Aorta (tissue), 5 donors: ENCODE data around the gene ATXN1. TPM values are rescaled to one million over a fixed set of nuclear protein-coding genes. Genes with fewer than 3 reads are reported as not detected.
A peak's percentile ranks its signal among the peaks of the same experiment; 100 is the strongest.

Experiments
- ATAC-seq: fragments of 200-7000 bp; cut with Tn5 transposase; one replicate; pipeline ENCODE4 v1.9.1; 2022; ENCODE audit warnings: moderate library complexity; ENCODE audit not compliant: low FRiP score
- DNase-seq, 2 donors: peaks; one replicate each; pipeline ENCODE4 v3.0.0-alpha.2; 2020
- H3K27ac ChIP-seq, 2 donors: one replicate each; pipeline ENCODE4 v1.5.1; 2013; ENCODE audit warnings: low read length in 2 of 2, mild to moderate bottlenecking in 2 of 2, moderate library complexity in 2 of 2, control low read depth in 1 of 2, inconsistent platforms in 1 of 2, low read depth in 1 of 2
- H3K27me3 ChIP-seq, 2 donors: one replicate each; pipeline ENCODE4 v1.6.1; 2013; ENCODE audit warnings: control low read depth in 1 of 2, low read length in 1 of 2, mild to moderate bottlenecking in 1 of 2, moderate library complexity in 1 of 2; ENCODE audit not compliant: insufficient read depth in 2 of 2, control insufficient read depth in 1 of 2
- H3K36me3 ChIP-seq, 2 donors: one replicate each; pipeline ENCODE4 v1.6.1; 2013; ENCODE audit warnings: control low read depth in 1 of 2, low read length in 1 of 2, mild to moderate bottlenecking in 1 of 2; ENCODE audit not compliant: insufficient read depth in 2 of 2, control insufficient read depth in 1 of 2
- H3K4me1 ChIP-seq, 2 donors: one replicate each; pipeline ENCODE4 v1.6.1; 2013; ENCODE audit warnings: low read length in 2 of 2, control low read depth in 1 of 2, mild to moderate bottlenecking in 1 of 2, moderate library complexity in 1 of 2; ENCODE audit not compliant: insufficient read depth in 2 of 2, control insufficient read depth in 1 of 2
- H3K4me3 ChIP-seq, 2 donors: one replicate each; pipeline ENCODE4 v1.5.1; 2013; ENCODE audit warnings: low read length in 2 of 2, control low read depth in 1 of 2, mild to moderate bottlenecking in 1 of 2
- H3K9me3 ChIP-seq: one replicate; pipeline ENCODE4 v1.6.1; 2013; ENCODE audit warnings: mild to moderate bottlenecking, low read length; ENCODE audit not compliant: control insufficient read depth
- WGBS, 2 donors: extraction: QIAGEN DNeasy Blood & Tissue Kit; methylation state at CpG; one replicate each; pipeline ENCODE4 v1.1.7; 2013; 5-methylcytosine and 5-hydroxymethylcytosine counted together
- intact Hi-C, 2 donors: fragments of 100-400 bp; cut with DNase I; formaldehyde crosslinking; loops; one replicate each; pipeline versions ENCODE4 v1.14.2 to v1.15.0; 2022
- polyA plus RNA-seq, 2 donors: library from polyadenylated mRNA; stranded (reverse); fragments of 200-250 nt; gene quantifications; one replicate each; pipeline ENCODE4 v1.2.3, GENCODE V29; 2013
- total RNA-seq, 2 donors: library from RNA; stranded (reverse); fragmentation: NEBNext Ultra II Directional; extraction: Animal tissue kit (Norgen Biotek cat#: 25700); gene quantifications; one replicate each; pipeline ENCODE4 v1.2.1, GENCODE V29; 2021
- donor health status: healthy with polysubstance abuse.
- donor health status: Bipolar disorder and iron deficiency.
- donor health status: DM: no; HTN: no; CAD: no.
- donor health status: DM: no; HTN: no; CAD: no.
- donor health status: DM: yes; HTN: yes; CAD: no.

ATXN1 gene
- total and polyA plus RNA-seq, 4 donors = 11.5 to 85.5 (median 45.8) TPM

DNA sequence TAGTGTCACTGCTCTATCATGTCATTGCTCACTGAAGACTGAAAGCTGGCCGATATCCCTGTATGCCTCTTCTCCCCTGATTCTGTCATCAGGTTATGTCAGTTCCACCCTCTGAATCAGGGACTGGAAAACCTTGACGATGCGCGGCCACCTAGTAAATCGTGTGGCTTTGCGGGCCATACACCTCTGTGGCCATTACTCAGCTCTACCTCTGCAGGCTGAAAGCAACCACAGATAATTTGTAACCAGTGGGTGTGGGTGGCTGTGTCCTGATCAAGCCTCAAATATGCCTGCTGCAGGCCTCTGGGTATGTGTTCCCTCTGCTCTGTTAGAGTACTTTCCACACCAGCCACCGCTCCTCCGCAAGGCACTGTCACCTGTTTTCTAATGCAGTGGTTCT lies 417.7 kb downstream of the ATXN1 start:
- H3K36me3 ChIP-seq = no peaks in the 10 kb centered on the region
- no peak overlapping the region for H3K4me3 ChIP-seq
- WGBS, 2 donors = 97 to 98% methylated on average over 8 of the region's 8 CpGs
- DNase-seq = no peak
- H3K27me3 ChIP-seq = no peaks in the 10 kb centered on the region
- H3K27ac ChIP-seq = no peak overlapping the region
- H3K9me3 ChIP-seq = no peaks in the 10 kb centered on the region
- ATAC-seq = no peak
- intact Hi-C loops = no loop called here
- H3K4me1 ChIP-seq = peaks cover 0 to 6% of the 10 kb centered on the region in 2 donors

DNA sequence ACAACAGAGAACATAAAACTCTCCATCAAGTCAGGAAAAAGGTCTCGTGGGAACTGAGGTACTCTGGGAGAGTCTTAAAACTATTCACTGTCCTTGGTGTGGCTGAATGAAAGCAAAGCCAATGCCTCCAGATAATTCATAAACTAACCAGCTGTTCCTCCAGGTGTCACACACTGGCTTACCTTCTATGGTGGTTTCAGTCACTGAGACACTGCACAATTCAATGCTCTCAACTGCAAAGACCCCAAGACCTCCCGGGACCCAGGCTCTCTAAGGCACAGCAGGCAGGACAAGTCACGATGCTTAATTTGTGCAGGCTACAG lies 422.0 kb downstream of the ATXN1 start:
- intact Hi-C loops = loop anchor here in 1 of 2 donors (5.0 to 10.0 kb wide), 2 partner anchors 173 to 626 kb away; no protein-coding TSS in a partner anchor
- H3K4me1 ChIP-seq = peaks cover 0 to 6% of the 10 kb centered on the region in 2 donors
- no peaks in the 10 kb centered on the region for H3K9me3 ChIP-seq
- H3K27me3 ChIP-seq = no peaks in the 10 kb centered on the region
- no peak overlapping the region for H3K27ac ChIP-seq
- H3K4me3 ChIP-seq = no peak overlapping the region
- ATAC-seq (no peak), DNase-seq (no peak)
- WGBS, 2 donors = 47 to 58% methylated on average over 3 of the region's 3 CpGs
- no peaks in the 10 kb centered on the region for H3K36me3 ChIP-seq

DNA sequence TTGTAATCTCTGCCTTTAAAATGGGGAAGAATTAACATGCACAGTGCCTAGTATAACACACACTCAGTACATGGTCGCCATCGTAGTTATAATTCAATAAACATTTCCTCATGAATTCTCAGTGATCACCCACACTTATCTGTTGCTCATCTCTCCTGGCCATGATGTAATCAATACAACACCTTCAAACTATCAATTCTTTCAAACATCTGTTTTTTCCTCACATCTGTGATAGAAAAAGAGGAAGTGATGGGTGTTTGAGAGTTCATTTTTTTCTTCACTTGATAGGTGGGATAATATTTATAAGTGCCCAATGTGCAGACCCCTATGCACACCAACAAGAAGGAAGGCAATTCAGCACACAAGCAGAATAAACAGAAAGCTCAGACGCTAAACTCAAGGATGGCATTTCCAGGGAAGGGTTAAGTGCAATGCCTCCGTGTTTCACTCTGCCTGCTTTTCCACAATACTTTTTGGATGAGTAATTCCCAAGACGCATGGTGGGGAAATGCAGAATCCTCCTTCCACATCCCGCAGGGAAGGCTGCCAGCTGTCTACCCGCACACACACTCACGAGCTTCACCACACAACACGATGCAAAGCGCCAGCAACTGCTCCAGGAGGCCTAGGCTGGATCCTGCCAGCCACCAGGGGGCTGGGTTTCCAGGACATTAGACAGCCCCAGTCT lies 422.5 kb downstream of the ATXN1 start:
- no peak overlapping the region for H3K4me3 ChIP-seq
- no peaks in the 10 kb centered on the region for H3K36me3 ChIP-seq
- no peak overlapping the region for H3K27ac ChIP-seq
- no peaks in the 10 kb centered on the region for H3K27me3 ChIP-seq
- ATAC-seq (no peak), DNase-seq (peak; percentile 85 to 89)
- H3K9me3 ChIP-seq = no peaks in the 10 kb centered on the region
- H3K4me1 ChIP-seq = peaks cover 0 to 6% of the 10 kb centered on the region in 2 donors
- WGBS, 2 donors = 24 to 29% methylated on average over 10 of the region's 10 CpGs
- intact Hi-C loops = loop anchor here in 1 of 2 donors (5.0 to 10.0 kb wide), 2 partner anchors 174 to 626 kb away; no protein-coding TSS in a partner anchor

DNA sequence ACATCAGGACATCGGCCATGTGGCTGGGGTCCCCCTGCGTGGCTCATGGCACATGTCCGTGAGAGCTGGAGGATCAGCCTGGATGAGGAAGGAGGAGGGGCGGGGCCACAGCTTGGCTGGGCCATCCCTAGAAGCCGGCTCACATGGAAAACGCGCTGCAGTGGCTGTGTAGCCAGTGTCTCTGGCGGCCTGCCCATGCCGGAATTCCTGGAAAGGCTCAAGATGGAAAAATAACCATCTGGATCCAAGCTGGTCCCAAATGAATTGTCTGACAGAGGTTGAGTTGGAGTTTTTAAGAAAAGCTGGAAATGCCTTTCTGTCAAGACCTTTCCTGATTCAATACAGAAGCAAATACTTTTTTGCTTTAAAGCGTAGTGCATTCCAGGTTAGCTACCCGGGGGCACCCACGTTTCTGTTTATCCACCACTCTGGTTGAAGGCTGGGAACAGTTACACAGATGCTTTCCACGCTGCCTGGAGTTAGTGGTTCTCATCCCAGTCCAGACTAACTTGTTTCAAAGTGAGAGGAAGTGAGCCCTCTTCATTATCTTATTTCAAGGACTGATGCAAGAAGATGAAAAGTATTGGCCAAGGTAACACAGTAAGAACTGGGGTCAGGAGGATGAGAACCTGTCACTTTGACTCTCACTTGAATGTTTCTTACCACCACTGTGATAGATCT lies 423.8 kb downstream of the ATXN1 start:
- H3K36me3 ChIP-seq = no peaks in the 10 kb centered on the region
- 1 to 6% methylated on average over 13 of the region's 13 CpGs for WGBS, 2 donors
- peak overlapping the region in 1 of 2 donors; percentile 14 for H3K27ac ChIP-seq

DNA sequence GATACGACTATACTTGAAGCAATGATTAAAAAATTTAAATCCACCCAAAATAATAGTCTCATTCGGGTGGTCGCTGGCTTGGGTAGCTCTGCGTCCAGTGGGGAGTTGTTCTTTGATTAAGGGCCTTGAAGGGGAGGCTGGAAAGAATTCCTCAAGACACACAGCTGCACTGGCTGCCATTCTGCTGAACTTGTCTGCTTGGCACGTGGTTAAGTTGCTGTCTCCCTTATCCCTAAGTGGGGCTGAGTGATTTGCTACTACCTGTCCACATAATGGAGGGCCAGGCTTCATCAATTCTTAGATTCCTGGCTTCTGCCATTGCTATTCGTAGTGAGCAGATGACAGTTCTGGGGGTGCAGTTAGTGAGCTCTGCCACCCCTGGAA lies 424.4 kb downstream of the ATXN1 start:
- WGBS, 2 donors = 28 to 53% methylated on average over 6 of the region's 6 CpGs
- Histone ChIP-seq H3K9me3 (no peaks in the 10 kb centered on the region), H3K4me1 (peaks cover 0 to 6% of the 10 kb centered on the region in 2 donors), H3K27me3 (no peaks in the 10 kb centered on the region), H3K27ac (no peak overlapping the region), H3K36me3 (no peaks in the 10 kb centered on the region), H3K4me3 (no peak overlapping the region)
- ATAC-seq (no peak), DNase-seq (no peak)
- intact Hi-C loops = loop anchor here in 1 of 2 donors (2.0 to 10.0 kb wide), 3 partner anchors 68 to 628 kb away; no protein-coding TSS in a partner anchor

More for the DNA sequence above, 423.8 kb downstream of the ATXN1 start:
- DNase-seq (peak; percentile 95 to 98), ATAC-seq (peak; percentile 89)
- intact Hi-C loops = loop anchor here in 1 of 2 donors (2.0 to 10.0 kb wide), 3 partner anchors 67 to 627 kb away; no protein-coding TSS in a partner anchor
- no peak overlapping the region for H3K4me3 ChIP-seq
- H3K27me3 ChIP-seq = no peaks in the 10 kb centered on the region
- peaks cover 0 to 6% of the 10 kb centered on the region in 2 donors for H3K4me1 ChIP-seq
- no peaks in the 10 kb centered on the region for H3K9me3 ChIP-seq

DNA sequence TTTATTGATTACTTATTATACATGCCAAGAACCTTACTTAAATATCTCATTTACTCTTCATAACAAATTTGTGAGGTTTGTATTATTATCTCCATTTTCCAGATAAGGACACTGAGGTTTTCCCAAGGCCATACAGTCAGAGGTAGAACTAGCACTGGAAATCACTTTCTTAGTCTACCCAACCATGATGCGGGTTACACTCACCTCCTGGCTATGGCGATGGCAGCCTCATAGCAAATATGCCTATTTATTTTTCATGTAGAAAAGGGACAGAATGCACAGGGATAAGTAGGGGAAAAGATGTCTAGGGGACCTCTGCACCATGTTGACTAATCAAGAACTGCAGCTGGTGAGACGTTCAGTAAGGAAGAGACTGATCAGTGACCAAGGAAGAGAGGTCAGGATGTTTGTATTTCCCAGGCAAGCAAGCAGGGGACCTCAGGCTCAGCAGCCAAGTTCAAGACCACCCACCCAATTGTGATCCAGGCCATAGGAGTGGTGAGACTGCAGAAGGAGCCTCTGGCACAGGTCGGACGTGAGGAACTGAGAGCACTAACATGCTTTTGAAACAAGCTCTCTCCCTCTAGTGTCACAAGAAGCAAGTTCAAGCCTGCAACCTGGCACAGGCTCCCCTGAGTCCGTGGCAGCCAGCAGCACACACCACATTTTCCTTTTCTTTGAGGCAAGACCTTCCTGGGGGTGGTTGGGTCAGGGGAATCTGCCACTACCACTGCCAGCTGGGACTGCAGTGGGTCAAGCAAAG lies 425.0 kb downstream of the ATXN1 start:
- no peak for DNase-seq
- H3K4me3 ChIP-seq = no peak overlapping the region
- 55 to 59% methylated on average over 6 of the region's 6 CpGs for WGBS, 2 donors
- no peaks in the 10 kb centered on the region for H3K36me3 ChIP-seq
- no peaks in the 10 kb centered on the region for H3K9me3 ChIP-seq
- H3K27ac ChIP-seq = no peak overlapping the region
- H3K4me1 ChIP-seq = peaks cover 0 to 6% of the 10 kb centered on the region in 2 donors
- H3K27me3 ChIP-seq = no peaks in the 10 kb centered on the region
- intact Hi-C loops = loop anchor here in 1 of 2 donors (2.0 to 10.0 kb wide), 3 partner anchors 69 to 629 kb away; no protein-coding TSS in a partner anchor
- no peak for ATAC-seq

DNA sequence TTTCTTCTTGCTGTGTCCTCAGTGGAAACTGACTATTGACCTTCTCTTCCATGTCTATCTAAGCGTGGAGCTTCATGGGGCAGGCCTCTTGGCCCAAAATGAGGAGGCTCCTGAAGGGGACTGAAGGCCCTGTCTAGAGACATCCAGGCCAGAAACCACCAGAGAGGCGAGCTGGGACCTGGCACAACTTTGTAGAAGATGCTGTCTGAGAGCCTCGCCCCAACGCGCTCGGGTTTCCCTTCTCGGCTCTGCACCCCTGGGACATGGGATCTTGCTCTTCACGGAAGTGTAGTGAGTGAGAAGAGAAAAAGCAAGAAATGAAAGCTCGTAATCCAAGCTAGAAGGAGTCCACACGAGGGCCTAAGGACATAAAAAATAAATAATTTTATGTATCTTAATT lies 426.1 kb downstream of the ATXN1 start:
- no peak for ATAC-seq
- Histone ChIP-seq H3K27me3 (no peaks in the 10 kb centered on the region), H3K36me3 (no peaks in the 10 kb centered on the region), H3K9me3 (no peaks in the 10 kb centered on the region), H3K4me1 (peaks cover 0 to 6% of the 10 kb centered on the region in 2 donors), H3K4me3 (no peak overlapping the region), H3K27ac (no peak overlapping the region)
- WGBS, 2 donors = 91 to 96% methylated on average over 10 of the region's 10 CpGs
- intact Hi-C loops = loop anchor here in 1 of 2 donors (5.0 to 10.0 kb wide), 2 partner anchors 177 to 630 kb away; no protein-coding TSS in a partner anchor
- peak in 1 of 2 donors; percentile 63 for DNase-seq

DNA sequence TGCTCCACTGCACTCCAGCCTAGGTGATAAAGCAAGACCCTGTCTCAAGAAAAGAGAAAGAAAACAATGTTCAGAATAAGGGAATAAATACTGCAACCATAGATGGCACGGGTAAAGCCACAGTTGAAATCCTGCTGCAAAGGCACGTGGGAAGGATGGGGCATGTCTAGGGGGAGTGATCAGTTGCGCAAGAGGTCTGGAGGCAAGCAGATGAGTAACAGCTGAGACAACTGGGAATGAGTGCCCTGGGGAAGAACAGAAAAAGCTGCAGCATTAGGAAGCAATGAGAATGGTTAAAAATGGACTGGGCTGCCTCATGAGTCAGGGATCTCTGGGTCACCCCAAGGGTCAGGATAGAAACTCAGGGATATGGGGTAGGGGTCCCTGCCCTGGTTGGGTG lies 426.6 kb downstream of the ATXN1 start:
- 82 to 94% methylated on average over 3 of the region's 3 CpGs for whole genome bisulfite sequencing, 2 donors
- peaks cover 0 to 6% of the 10 kb centered on the region in 2 donors for H3K4me1 ChIP-seq

More for the DNA sequence above, 426.6 kb downstream of the ATXN1 start:
- Histone ChIP-seq H3K4me3 (no peak overlapping the region), H3K36me3 (no peaks in the 10 kb centered on the region), H3K27ac (no peak overlapping the region), H3K9me3 (no peaks in the 10 kb centered on the region), H3K27me3 (no peaks in the 10 kb centered on the region)
- DNase-seq = peak; percentile 80 to 85
- peak; percentile 60 for ATAC-seq
- intact Hi-C loops = loop anchor here (5.0 to 10.0 kb wide), 6 partner anchors 73 to 630 kb away; partner anchors contain the start of gene ATXN1 (in 1 of the 2)
